Measurements from ENCODE around the gene VWF. TPM values are rescaled to one million over a fixed set of nuclear protein-coding genes. Genes with fewer than 3 reads are reported as not detected.
A peak's percentile ranks its signal among the peaks of the same experiment; 100 is the strongest.

VWF gene
- total RNA-seq, 4 donors from 2014 or later: 94.3 to 261 (median 162) TPM

DNA sequence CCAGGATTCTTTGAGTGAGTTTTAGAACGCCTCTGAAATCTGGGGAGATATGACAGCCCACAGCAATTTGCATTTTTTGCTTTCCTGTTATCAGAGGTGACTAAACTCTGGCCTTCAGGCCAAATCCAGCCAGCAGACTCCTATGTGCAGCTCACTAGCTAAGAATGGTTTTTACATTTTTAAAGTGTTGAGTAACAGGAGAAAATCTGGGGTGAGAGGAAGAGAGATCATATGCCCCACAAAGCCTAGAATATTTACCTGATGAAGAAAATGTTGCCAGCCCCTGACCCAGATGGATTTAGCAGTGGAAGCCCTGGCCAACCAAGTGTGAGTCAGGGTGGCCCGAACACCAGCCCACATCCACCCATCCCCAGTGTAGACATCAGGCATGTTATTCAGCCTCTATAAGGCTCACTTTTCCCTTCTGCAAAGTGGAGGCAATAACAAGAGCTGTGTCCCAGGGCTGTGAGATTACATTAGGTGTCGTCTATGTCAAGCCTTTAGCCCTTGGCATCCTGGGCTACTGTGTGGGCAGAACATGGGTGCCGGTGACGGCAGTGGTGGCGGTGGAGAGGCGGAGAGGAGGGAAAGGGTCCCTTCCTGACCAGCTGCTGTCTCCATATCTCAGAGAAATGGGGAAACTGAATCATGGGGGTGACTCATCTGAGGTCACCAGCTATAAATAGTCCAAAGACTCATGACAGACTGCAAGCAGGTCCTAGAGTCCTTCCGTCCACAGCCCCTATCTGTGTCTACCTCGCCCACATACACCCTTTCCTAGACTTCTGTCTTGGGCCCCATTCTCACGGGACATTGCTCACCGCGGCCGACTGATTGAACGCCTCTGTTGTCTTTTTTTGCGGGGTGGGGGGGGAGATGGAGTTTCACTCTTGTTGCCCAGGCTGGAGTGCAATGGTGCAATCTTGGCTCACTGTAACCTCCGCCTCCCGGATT, 43.1 kb upstream of the VWF start:
- no peaks in the 10 kb centered on the region for H3K36me3 ChIP-seq
- peak; percentile 69 for ATAC-seq
- 12 to 63% methylated on average over 7 to 9 of the region's 17 CpGs for WGBS, 2 donors (ENCODE audit: low coverage in 1 of 2)
- TF ChIP-seq, protein P1, sequence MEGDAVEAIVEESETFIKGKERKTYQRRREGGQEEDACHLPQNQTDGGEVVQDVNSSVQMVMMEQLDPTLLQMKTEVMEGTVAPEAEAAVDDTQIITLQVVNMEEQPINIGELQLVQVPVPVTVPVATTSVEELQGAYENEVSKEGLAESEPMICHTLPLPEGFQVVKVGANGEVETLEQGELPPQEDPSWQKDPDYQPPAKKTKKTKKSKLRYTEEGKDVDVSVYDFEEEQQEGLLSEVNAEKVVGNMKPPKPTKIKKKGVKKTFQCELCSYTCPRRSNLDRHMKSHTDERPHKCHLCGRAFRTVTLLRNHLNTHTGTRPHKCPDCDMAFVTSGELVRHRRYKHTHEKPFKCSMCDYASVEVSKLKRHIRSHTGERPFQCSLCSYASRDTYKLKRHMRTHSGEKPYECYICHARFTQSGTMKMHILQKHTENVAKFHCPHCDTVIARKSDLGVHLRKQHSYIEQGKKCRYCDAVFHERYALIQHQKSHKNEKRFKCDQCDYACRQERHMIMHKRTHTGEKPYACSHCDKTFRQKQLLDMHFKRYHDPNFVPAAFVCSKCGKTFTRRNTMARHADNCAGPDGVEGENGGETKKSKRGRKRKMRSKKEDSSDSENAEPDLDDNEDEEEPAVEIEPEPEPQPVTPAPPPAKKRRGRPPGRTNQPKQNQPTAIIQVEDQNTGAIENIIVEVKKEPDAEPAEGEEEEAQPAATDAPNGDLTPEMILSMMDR (IDR thresholded peaks at IDR 0.05): no peak
- TF ChIP-seq POLR2AphosphoS5 (IDR thresholded peaks at IDR 0.05): peak; percentile 66
- peaks cover 0 to 23% (median 9%) of the 10 kb centered on the region in 3 donors for H3K4me1 ChIP-seq
- H3K4me3 ChIP-seq: no peak overlapping the region
- H3K27me3 ChIP-seq: no peaks in the 10 kb centered on the region
- H3K9me3 ChIP-seq: no peaks in the 10 kb centered on the region
- H3K27ac ChIP-seq: peak overlapping the region; percentile 32 to 75 (median 63)

DNA sequence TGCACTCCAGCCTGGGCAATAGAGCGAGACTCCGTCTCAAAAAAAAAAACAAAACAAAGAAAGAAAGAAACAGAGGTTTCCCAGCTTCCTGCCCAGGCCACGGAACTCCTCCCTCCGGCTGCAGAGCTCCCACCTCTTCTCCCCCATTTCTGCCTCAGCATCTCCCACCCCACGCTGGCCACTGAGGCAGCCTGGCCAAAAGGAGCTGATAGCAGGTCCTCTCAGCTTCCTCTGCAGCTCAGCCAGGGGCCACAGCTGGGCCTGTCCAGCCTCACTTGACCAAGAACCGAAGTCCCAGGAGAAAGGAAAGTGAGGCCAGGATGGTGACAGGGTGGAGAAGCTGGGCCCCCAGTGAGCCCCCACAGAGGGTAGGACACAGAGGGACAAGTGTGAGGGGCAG, 42.3 kb upstream of the VWF start:
- no peak for ATAC-seq
- Histone ChIP-seq H3K4me3 (no peak overlapping the region), H3K36me3 (no peaks in the 10 kb centered on the region), H3K27me3 (no peaks in the 10 kb centered on the region), H3K27ac (peak overlapping the region in 3 of 4 donors; percentile 56 to 75 (median 70)), H3K4me1 (peaks cover 0 to 23% (median 9%) of the 10 kb centered on the region in 3 donors), H3K9me3 (no peaks in the 10 kb centered on the region)
- WGBS, 2 donors (ENCODE audit: low coverage in 1 of 2): 79 to 96% methylated on average over 2 to 3 of the region's 6 CpGs
- TF ChIP-seq EP300 (IDR thresholded peaks at IDR 0.05) (no peak), POLR2AphosphoS5 (IDR thresholded peaks at IDR 0.05) (no peak), POLR2A (IDR thresholded peaks at IDR 0.05) (no peak)
- TF ChIP-seq, protein P1 (IDR thresholded peaks at IDR 0.05): no peak

DNA sequence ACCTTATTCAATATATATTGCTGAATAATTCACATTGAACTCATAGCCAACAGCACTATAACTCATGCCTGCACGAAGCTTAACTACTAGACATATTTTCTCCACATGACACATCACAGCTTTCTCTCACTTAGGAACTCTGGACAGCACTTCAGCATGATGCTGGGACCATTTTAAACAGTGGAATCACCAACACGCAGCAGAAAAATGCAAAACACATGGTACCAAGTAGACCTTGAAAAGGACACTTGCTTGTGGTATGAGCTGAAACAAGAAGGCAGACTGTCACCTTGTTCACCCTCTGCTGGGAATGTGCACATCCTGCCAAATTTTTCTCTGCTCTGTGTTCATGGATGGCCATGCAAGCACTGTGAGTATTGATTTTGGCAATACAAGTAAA, 40.9 kb upstream of the VWF start:
- H3K36me3 ChIP-seq: no peaks in the 10 kb centered on the region
- no peak overlapping the region for H3K4me3 ChIP-seq
- H3K27me3 ChIP-seq: no peaks in the 10 kb centered on the region
- TF ChIP-seq, protein P1 (IDR thresholded peaks at IDR 0.05): no peak
- TF ChIP-seq POLR2AphosphoS5 (IDR thresholded peaks at IDR 0.05) (no peak), POLR2A (IDR thresholded peaks at IDR 0.05) (no peak), EP300 (IDR thresholded peaks at IDR 0.05) (no peak)
- peaks cover 0 to 29% (median 9%) of the 10 kb centered on the region in 3 donors for H3K4me1 ChIP-seq
- WGBS, 2 donors (ENCODE audit: low coverage in 1 of 2): 18 to 45% methylated on average over 2 of the region's 2 CpGs
- no peak overlapping the region for H3K27ac ChIP-seq
- H3K9me3 ChIP-seq: no peaks in the 10 kb centered on the region
- ATAC-seq: no peak

DNA sequence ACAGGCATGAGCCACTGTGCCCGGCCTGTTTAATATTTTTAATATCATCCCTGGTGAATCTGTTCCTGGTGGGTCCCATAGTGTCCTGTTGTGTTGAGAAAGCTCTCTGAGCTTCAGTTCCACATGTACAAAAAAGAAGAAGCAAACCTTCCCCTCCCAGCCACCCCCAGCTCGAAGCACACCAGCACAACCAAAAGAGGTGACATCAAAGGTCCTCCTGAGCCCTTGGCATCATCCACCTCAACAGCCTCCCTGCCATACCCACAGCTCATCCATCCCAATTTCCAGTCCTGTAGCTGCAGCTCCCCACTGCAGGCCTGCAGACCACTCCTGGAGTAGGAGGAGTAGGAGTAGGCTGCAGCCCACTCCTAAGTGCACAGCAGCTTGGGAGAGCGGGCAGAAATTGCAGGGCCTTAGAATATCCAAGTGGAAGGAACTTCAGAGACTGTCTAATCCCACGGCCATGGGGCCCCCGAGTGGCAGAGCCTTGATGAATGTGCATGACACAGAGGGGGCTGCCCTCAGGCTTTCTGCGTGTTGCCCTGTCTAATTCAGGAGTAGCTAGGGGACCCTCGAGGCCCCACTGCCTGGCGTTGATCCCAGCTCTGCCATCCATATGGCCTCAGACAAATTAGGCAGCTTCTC, 39.1 kb upstream of the VWF start:
- Histone ChIP-seq H3K4me3 (no peak overlapping the region), H3K36me3 (no peaks in the 10 kb centered on the region), H3K27me3 (no peaks in the 10 kb centered on the region), H3K27ac (no peak overlapping the region), H3K4me1 (peaks cover 0 to 27% (median 9%) of the 10 kb centered on the region in 3 donors), H3K9me3 (no peaks in the 10 kb centered on the region)
- WGBS, 2 donors (ENCODE audit: low coverage in 1 of 2): 83 to 91% methylated on average over 1 to 4 of the region's 8 CpGs
- no peak for ATAC-seq
- TF ChIP-seq, protein P1 (IDR thresholded peaks at IDR 0.05): no peak
- TF ChIP-seq POLR2A (IDR thresholded peaks at IDR 0.05) (no peak), EP300 (IDR thresholded peaks at IDR 0.05) (no peak), POLR2AphosphoS5 (IDR thresholded peaks at IDR 0.05) (no peak)

Data from gastroesophageal sphincter (tissue), 4 donors.